K562 (cell line): ENCODE measurements around the gene FOXO3. TPM values are rescaled to one million over a fixed set of nuclear protein-coding genes. Genes with fewer than 3 reads are reported as not detected.

Source experiments
- ATAC-seq: fragments of 200-7000 bp; cut with Tn5 transposase; 3 replicates; pipeline ENCODE4 v1.9.1; 2020; ENCODE audit warnings: moderate library complexity
- BruUV-seq: library from RNA; stranded (reverse); fragments of 400-500 nt; replicated peaks from 2 replicates; lab custom pipeline; 2021; lab: Mats Ljungman, UMichigan
- CTCF ChIA-PET: fragments of 300-600 bp; formaldehyde crosslinking; extraction: SDS; loops from one replicate; lab custom pipeline; 2021; ENCODE audit warnings: low intra/inter-chr PET ratio; lab: Yijun Ruan, JAX
- POLR2A ChIA-PET: fragments of 300-600, 350-650 bp; sonication (Branson Sonifier 250); formaldehyde crosslinking; extraction: SDS; loops from one replicate; lab custom pipeline; 2021; ENCODE audit warnings: antibody characterized with exemption, inconsistent platforms; lab: Yijun Ruan, JAX
- DNase-seq, 4 experiments: peaks; one replicate each; pipeline versions ENCODE4 v3.0.0 to v3.0.0-alpha.2; 2011 to 2018; ENCODE audit warnings: low spot score in 3 of 4, mixed read lengths in 3 of 4; ENCODE audit errors: extremely low read depth in 1 of 4
- FAIRE-seq: peaks from 2 replicates; lab custom pipeline; 2011; peaks lifted over from hg19 to GRCh38; lab: Jason Lieb, UNC
- H2AFZ ChIP-seq: 2 replicates; pipeline ENCODE4 v1.6.0; 2011; ENCODE audit warnings: low read depth, low read length, control low read depth, inconsistent platforms
- H3K27ac ChIP-seq: fragments of 200-600 bp; 3 replicates; pipeline ENCODE4 v1.8.0; 2011; ENCODE audit warnings: low read depth, mild to moderate bottlenecking, control low read depth, inconsistent platforms, low read length, moderate library complexity, mixed read lengths; ENCODE audit errors: extremely low read depth
- H3K27me3 ChIP-seq, 2 experiments: fragments of 300-600 bp in 1 of 2; 2 replicates in 1 of 2; 3 replicates in 1 of 2; pipeline versions ENCODE4 v1.6.0 to v1.8.0; 2011; ENCODE audit warnings: inconsistent platforms in 2 of 2, low read length in 2 of 2, mild to moderate bottlenecking in 1 of 2, mixed read lengths in 1 of 2, moderate library complexity in 1 of 2; ENCODE audit not compliant: control insufficient read depth in 2 of 2, insufficient read depth in 2 of 2
- H3K36me3 ChIP-seq: fragments of 300-600 bp; 3 replicates; pipeline ENCODE4 v1.8.0; 2011; ENCODE audit warnings: mild to moderate bottlenecking, low read length, inconsistent platforms; ENCODE audit not compliant: control insufficient read depth, insufficient read depth
- H3K4me1 ChIP-seq, 2 experiments: fragments of 200-600 bp in 1 of 2; replicated peaks in 1 of 2; 2 replicates in 1 of 2; 3 replicates in 1 of 2; pipeline versions ENCODE4 v1.5.1 to v1.8.0; 2011; ENCODE audit warnings: inconsistent platforms in 2 of 2, low read length in 2 of 2, mild to moderate bottlenecking in 1 of 2, mixed read lengths in 1 of 2, moderate library complexity in 1 of 2; ENCODE audit not compliant: control insufficient read depth in 2 of 2, insufficient read depth in 2 of 2
- H3K4me2 ChIP-seq: 2 replicates; pipeline ENCODE4 v1.6.1; 2011; ENCODE audit warnings: low read length, control low read depth, inconsistent platforms, mixed read lengths; ENCODE audit not compliant: insufficient read depth
- H3K4me3 ChIP-seq: fragments of 200-600 bp; sonication (generic), shearing (Covaris generic); 2 replicates; pipeline ENCODE4 v1.5.1; 2016; ENCODE audit warnings: control low read depth, inconsistent platforms
- H3K79me2 ChIP-seq: fragments of 200-600 bp; 3 replicates; pipeline ENCODE4 v1.8.0; 2011; ENCODE audit warnings: low read length, inconsistent platforms; ENCODE audit not compliant: control insufficient read depth, insufficient read depth
- H3K9ac ChIP-seq, 2 experiments: 2 replicates each; pipeline versions ENCODE4 v1.6.0 to v1.6.1; 2011; ENCODE audit warnings: low read depth in 2 of 2, low read length in 2 of 2, control low read depth in 1 of 2, inconsistent platforms in 1 of 2, mild to moderate bottlenecking in 1 of 2, mixed read lengths in 1 of 2; ENCODE audit not compliant: insufficient read depth in 1 of 2
- H3K9me1 ChIP-seq: one replicate; pipeline ENCODE4 v1.6.0; 2011; ENCODE audit warnings: inconsistent platforms, mild to moderate bottlenecking, low read length, moderate library complexity; ENCODE audit not compliant: control insufficient read depth, insufficient read depth
- H3K9me3 ChIP-seq: replicated peaks from 2 replicates; pipeline ENCODE4 v1.5.1; 2011; ENCODE audit warnings: low read depth, low read length, inconsistent platforms; ENCODE audit not compliant: control insufficient read depth, insufficient read depth
- H4K20me1 ChIP-seq: replicated peaks from 2 replicates; pipeline ENCODE4 v1.6.1; 2011; ENCODE audit warnings: low read length, inconsistent platforms, mixed read lengths; ENCODE audit not compliant: control insufficient read depth, insufficient read depth
- ARID2 ChIP-seq: fragments of 450-650 bp; IDR thresholded peaks from 2 replicates; pipeline ENCODE4 v1.6.1; 2017; ENCODE audit warnings: antibody characterized with exemption, mild to moderate bottlenecking
- BRCA1 ChIP-seq, 2 experiments: fragments of 450-650 bp in 1 of 2; sonication (generic) in 1 of 2; formaldehyde crosslinking in 1 of 2; IDR thresholded peaks; 2 replicates each; pipeline versions ENCODE4 v1.5.0 to v1.6.1; 2017 to 2020; ENCODE audit warnings: mild to moderate bottlenecking in 1 of 2, missing genetic modification reagents in 1 of 2
- E2F8 ChIP-seq: fragments of 450-650 bp; IDR thresholded peaks from 2 replicates; pipeline ENCODE4 v1.7.1; 2018; ENCODE audit warnings: mild to moderate bottlenecking, low read depth; ENCODE audit not compliant: partially characterized antibody
- ETV5 ChIP-seq: sonication (generic); formaldehyde crosslinking; IDR thresholded peaks from 2 replicates; pipeline ENCODE4 v1.4.0; 2020; ENCODE audit warnings: low read depth, mild to moderate bottlenecking, missing genetic modification reagents
- EWSR1 ChIP-seq: fragments of 450-650 bp; IDR thresholded peaks from 2 replicates; pipeline ENCODE4 v1.6.1; 2018; ENCODE audit warnings: borderline replicate concordance, mild to moderate bottlenecking, low read depth, moderate library complexity; ENCODE audit not compliant: partially characterized antibody
- FOXK2 ChIP-seq, 2 experiments: fragments of 450-650 bp; IDR thresholded peaks in 1 of 2; conservative IDR thresholded peaks in 1 of 2; 2 replicates each; pipeline ENCODE4 v1.6.1; 2016; ENCODE audit warnings: low read depth in 2 of 2, mild to moderate bottlenecking in 1 of 2
- HDGF ChIP-seq: fragments of 450-650 bp; IDR thresholded peaks from 2 replicates; pipeline ENCODE4 v1.6.1; 2016
- L3MBTL2 ChIP-seq: fragments of 450-650 bp; IDR thresholded peaks from 2 replicates; pipeline ENCODE4 v1.6.1; 2016; ENCODE audit warnings: mild to moderate bottlenecking, moderate library complexity
- NR4A1 ChIP-seq, 2 experiments: fragments of 250-450 bp in 1 of 2; fragments of 450-650 bp in 1 of 2; sonication (Bioruptor Pico) in 1 of 2; IDR thresholded peaks; 2 replicates each; pipeline versions ENCODE4 v1.4.0 to v1.6.1; 2016 to 2020; ENCODE audit warnings: mild to moderate bottlenecking in 2 of 2, missing compliant biosample characterization in 1 of 2, missing genetic modification characterization in 1 of 2, moderate library complexity in 1 of 2
- PCBP1 ChIP-seq: fragments of 200-400 bp; formaldehyde crosslinking; IDR thresholded peaks from 2 replicates; pipeline ENCODE4 v1.6.1; 2018; ENCODE audit warnings: mild to moderate bottlenecking, low read depth, low read length; ENCODE audit not compliant: poor library complexity, severe bottlenecking
- POU5F1 ChIP-seq: fragments of 150-350 bp; IDR thresholded peaks from 2 replicates; pipeline ENCODE4 v1.6.1; 2014; ENCODE audit warnings: borderline replicate concordance, low read length, low read depth, mild to moderate bottlenecking; ENCODE audit not compliant: partially characterized antibody
- TRIM24 ChIP-seq, 2 experiments: fragments of 450-650 bp; IDR thresholded peaks; 2 replicates each; pipeline ENCODE4 v1.6.1; 2016
- ZBTB33 ChIP-seq: sonication (generic); formaldehyde crosslinking; IDR thresholded peaks from 2 replicates; pipeline ENCODE4 v1.8.1; 2023; ENCODE audit warnings: mild to moderate bottlenecking, missing genetic modification reagents
- ZNF12 ChIP-seq: sonication (generic); formaldehyde crosslinking; IDR thresholded peaks from 2 replicates; pipeline ENCODE4 v1.4.0; 2020; ENCODE audit warnings: mild to moderate bottlenecking, missing genetic modification reagents
- ZNF124 ChIP-seq: sonication (generic); formaldehyde crosslinking; IDR thresholded peaks from 2 replicates; pipeline ENCODE4 v1.8.1; 2022; ENCODE audit warnings: missing genetic modification reagents
- WGBS: fragments of 100-300 bp; shearing (Covaris generic); methylation state at CpG from one replicate; pipeline ENCODE4 v1.1.6; 2016; ENCODE audit warnings: low coverage, mixed read lengths; ENCODE audit not compliant: insufficient coverage; ENCODE audit errors: missing lambda C conversion rate; 5-methylcytosine and 5-hydroxymethylcytosine counted together
- in situ Hi-C: fragments of 300-500 bp; cut with MboI; formaldehyde crosslinking; loops from 4 replicates; pipeline ENCODE4 v1.15.0; 2018; ENCODE audit warnings: inconsistent platforms, mixed read lengths
- intact Hi-C: fragments of 100-400 bp; cut with micrococcal nuclease; formaldehyde crosslinking; loops from 2 replicates; pipeline ENCODE4 v1.14.2; 2022
- polyA plus RNA-seq, 8 experiments: library from polyadenylated mRNA; depleted of rRNA in 4 of 8; stranded (reverse) in 5 of 8; unstranded in 3 of 8; fragments of >200 nt; fragmentation: Nextera tagmentation in 2 of 8; fragmentation: Illumina TruSeq in 1 of 8; extraction: Ambion mirVana in 2 of 8; extraction: Trizol in 1 of 8; gene quantifications; 2 replicates each; pipeline versions ENCODE4 v1.2.1 to v1.2.3, GENCODE V29; 2011 to 2014; ENCODE audit warnings: inconsistent platforms in 1 of 8, missing spikeins in 1 of 8
- total RNA-seq, 7 experiments: library from RNA; depleted of rRNA in 6 of 7; stranded (reverse); fragments of >200 nt in 6 of 7; fragmentation: Illumina TruSeq in 2 of 7; extraction: Trizol in 2 of 7; gene quantifications; 2 replicates each; pipeline versions ENCODE4 v1.2.1 to v1.2.3, GENCODE V29; 2011 to 2021; ENCODE audit warnings: low replicate concordance in 1 of 7

The FOXO3 gene
- total and polyA plus RNA-seq, 9 of the 15 experiments (the other 6 are each of a cell fraction or from before 2014, with no cell fraction given): 3.0 to 14.6 (median 6.0) TPM

- TF ChIP-seq TRIM24 (IDR thresholded peaks at IDR 0.05): no peak
- no peak for TF ChIP-seq EWSR1
- TF ChIP-seq NR4A1 (CRISPR knock-in tag; IDR thresholded peaks at IDR 0.05): 0 out of 2 replicates have a peak, but pooled peaks have one; percentile 30
- no peak; the same call in 1 of the 2 replicates for TF ChIP-seq NR4A1 (tag; IDR thresholded peaks at IDR 0.05)
- no peak for TF ChIP-seq ZBTB33 (CRISPR knock-in tag)
- peak; percentile 88 to 90 for TF ChIP-seq FOXK2 (conservative IDR thresholded peaks at IDR 0.05 in 1 of 2, IDR thresholded peaks at IDR 0.05 in 1 of 2; ENCODE audit: low read depth in 2 of 2)
- TF ChIP-seq L3MBTL2: peak; percentile 30; the same call in 1 of the 2 replicates
Observed at GRCh38 chr6:108589244-108589791, 28.6 kb downstream of the FOXO3 start (continued).

- H3K4me3 ChIP-seq: no peak overlapping the region
- 78% methylated on average over 8 of the region's 8 CpGs for WGBS
- H3K27me3 ChIP-seq: no peaks in the 10 kb centered on the region
- H3K36me3 ChIP-seq: no peaks in the 10 kb centered on the region
- peaks cover 12 to 40% of the 10 kb centered on the region in 2 experiments for H3K4me1 ChIP-seq
- no peak overlapping the region for H3K27ac ChIP-seq
- H3K9ac ChIP-seq: no peak overlapping the region
- H2AFZ ChIP-seq: no peak overlapping the region
- no peaks in the 10 kb centered on the region for H3K9me1 ChIP-seq
- no peaks in the 10 kb centered on the region for H3K9me3 ChIP-seq
- no peak overlapping the region for H3K4me2 ChIP-seq
- in situ Hi-C loops: no loop called here
- no TSS peak for BruUV-seq
- POLR2A ChIA-PET: interaction anchor here (1.1 to 1.8 kb wide), 2 partner anchors 8 to 13 kb away, joined by 3 to 6 read pairs; no protein-coding TSS in a partner anchor
- no peak for ATAC-seq
- DNase-seq: no peak
- no peaks in the 10 kb centered on the region for H4K20me1 ChIP-seq
- CTCF ChIA-PET: no interaction called here
- peaks cover 22% of the 10 kb centered on the region for H3K79me2 ChIP-seq
- FAIRE-seq: no peak
- intact Hi-C loops: no loop called here
- TF ChIP-seq ARID2: no peak
- no peak for TF ChIP-seq POU5F1
- TF ChIP-seq PCBP1: no peak
- no peak for TF ChIP-seq ETV5 (CRISPR knock-in tag)
- TF ChIP-seq ZNF124: no peak
- TF ChIP-seq E2F8: no peak
- no peak for TF ChIP-seq BRCA1 (IDR thresholded peaks at IDR 0.05)
- no peak for TF ChIP-seq BRCA1 (CRISPR knock-in tag; IDR thresholded peaks at IDR 0.05)
- no peak for TF ChIP-seq ZNF12 (CRISPR knock-in tag)
- TF ChIP-seq HDGF: no peak
Observed at GRCh38 chr6:108591040-108591816, 30.5 kb downstream of the FOXO3 start.
